PFSK-1 (cell line): Measurements from ENCODE around the gene ZC3H11A.

Experiments
- FOXP2 ChIP-seq: optimal IDR thresholded peaks from 2 replicates; pipeline ENCODE3; 2011; ENCODE audit warnings: borderline replicate concordance, control low read depth, inconsistent platforms; ENCODE audit not compliant: insufficient read depth; ENCODE audit errors: extremely low read length, extremely low read depth
- POLR2AphosphoS5 ChIP-seq: IDR thresholded peaks from 2 replicates; pipeline ENCODE4 v1.6.1; 2012; ENCODE audit warnings: low read depth, mild to moderate bottlenecking, control low read depth, low read length, moderate library complexity
- REST ChIP-seq, 2 experiments: IDR thresholded peaks; 2 replicates each; pipeline versions ENCODE4 v1.6.1 to v1.8.0; 2011 to 2012; ENCODE audit warnings: low read depth in 2 of 2, low read length in 2 of 2, control low read depth in 1 of 2, inconsistent platforms in 1 of 2, mild to moderate bottlenecking in 1 of 2, moderate library complexity in 1 of 2; ENCODE audit not compliant: insufficient read depth in 1 of 2
- SIN3A ChIP-seq: IDR thresholded peaks from 2 replicates; pipeline ENCODE4 v1.6.1; 2012; ENCODE audit warnings: mild to moderate bottlenecking, low read length, moderate library complexity, borderline replicate concordance; ENCODE audit not compliant: insufficient read depth
- TAF1 ChIP-seq: IDR thresholded peaks from 2 replicates; pipeline ENCODE4 v1.6.1; 2012; ENCODE audit warnings: low read length, control low read depth, borderline replicate concordance; ENCODE audit not compliant: insufficient read depth

ZC3H11A gene

GRCh38 chr1:203778146-203778545 is 17.3 kb upstream of the ZC3H11A start:
- TF ChIP-seq REST (IDR thresholded peaks at IDR 0.05; ENCODE audit: insufficient read depth in 1 of 2, low read depth in 2 of 2, low read length in 2 of 2), result no peak
- TF ChIP-seq TAF1, result no peak
- no peak for TF ChIP-seq SIN3A
- TF ChIP-seq FOXP2, result no peak
- TF ChIP-seq POLR2AphosphoS5, result no peak

- TF ChIP-seq TAF1 (no peak), REST (IDR thresholded peaks at IDR 0.05; ENCODE audit: insufficient read depth in 1 of 2, low read depth in 2 of 2, low read length in 2 of 2) (no peak), SIN3A (no peak), FOXP2 (no peak), POLR2AphosphoS5 (no peak)
Measured at GRCh38 chr1:203778789-203779188, 16.6 kb upstream of the ZC3H11A start.

GRCh38 chr1:203781962-203782361 is 13.5 kb upstream of the ZC3H11A start:
- no peak for TF ChIP-seq REST (IDR thresholded peaks at IDR 0.05; ENCODE audit: insufficient read depth in 1 of 2, low read depth in 2 of 2, low read length in 2 of 2)
- TF ChIP-seq FOXP2, result no peak
- no peak for TF ChIP-seq TAF1
- no peak for TF ChIP-seq POLR2AphosphoS5
- TF ChIP-seq SIN3A, result no peak

- TF ChIP-seq TAF1, result no peak
- TF ChIP-seq POLR2AphosphoS5, result no peak
- TF ChIP-seq FOXP2, result no peak
- TF ChIP-seq REST (IDR thresholded peaks at IDR 0.05; ENCODE audit: insufficient read depth in 1 of 2, low read depth in 2 of 2, low read length in 2 of 2), result no peak
- TF ChIP-seq SIN3A, result no peak
Measured at GRCh38 chr1:203789966-203790365, 5.5 kb upstream of the ZC3H11A start.

- TF ChIP-seq REST (IDR thresholded peaks at IDR 0.05; ENCODE audit: insufficient read depth in 1 of 2, low read depth in 2 of 2, low read length in 2 of 2), result no peak
- no peak for TF ChIP-seq TAF1
- no peak for TF ChIP-seq POLR2AphosphoS5
- TF ChIP-seq FOXP2, result no peak
- TF ChIP-seq SIN3A, result no peak
Measured at GRCh38 chr1:203791498-203791897, 3.9 kb upstream of the ZC3H11A start.
